ENCODE data around the gene HS2ST1. TPM values are rescaled to one million over a fixed set of nuclear protein-coding genes. Genes with fewer than 3 reads are reported as not detected.
A peak's percentile ranks its signal among the peaks of the same experiment; 100 is the strongest.

Gene HS2ST1
- total RNA-seq, 3 donors from 2014 or later, result 17.7 to 18.0 (median 17.8) TPM

- Histone ChIP-seq H3K4me3 (peak overlapping the region in 1 of 3 donors; percentile 39), H3K27ac (peak overlapping the region; percentile 44 to 85), H3K27me3 (no peaks in the 10 kb centered on the region), H3K4me1 (no peaks in the 10 kb centered on the region), H3K9me3 (no peaks in the 10 kb centered on the region), H3K36me3 (no peaks in the 10 kb centered on the region)
- no peak for DNase-seq (ENCODE audit: low spot score in 2 of 2)
- intact Hi-C loops (cut with DNase I; ENCODE audit: low total_unique reads), result no loop called here
- no peak for TF ChIP-seq POLR2A (IDR thresholded peaks at IDR 0.05)
- TF ChIP-seq POLR2AphosphoS5 (IDR thresholded peaks at IDR 0.05), result no peak
- TF ChIP-seq CTCF (IDR thresholded peaks at IDR 0.05), result no peak
These were observed 214.6 kb downstream of the HS2ST1 start for GRCh38 chr1:87129038-87129437.

GRCh38 chr1:87129606-87130005 lies 215.2 kb downstream of the HS2ST1 start:
- H3K27ac ChIP-seq, result peak overlapping the region; percentile 58 to 85
- no peaks in the 10 kb centered on the region for H3K27me3 ChIP-seq
- no peaks in the 10 kb centered on the region for H3K9me3 ChIP-seq
- no peak for DNase-seq (ENCODE audit: low spot score in 2 of 2)
- peak overlapping the region in 2 of 3 donors; percentile 7 to 39 for H3K4me3 ChIP-seq
- no peaks in the 10 kb centered on the region for H3K4me1 ChIP-seq
- H3K36me3 ChIP-seq, result no peaks in the 10 kb centered on the region
- intact Hi-C loops (cut with DNase I; ENCODE audit: low total_unique reads), result no loop called here
- TF ChIP-seq POLR2AphosphoS5 (IDR thresholded peaks at IDR 0.05), result no peak
- TF ChIP-seq CTCF (IDR thresholded peaks at IDR 0.05), result no peak
- TF ChIP-seq POLR2A (IDR thresholded peaks at IDR 0.05), result no peak

- no peaks in the 10 kb centered on the region for H3K27me3 ChIP-seq
- peak overlapping the region; percentile 58 to 85 for H3K27ac ChIP-seq
- TF ChIP-seq POLR2AphosphoS5 (IDR thresholded peaks at IDR 0.05) (no peak), POLR2A (IDR thresholded peaks at IDR 0.05) (no peak), CTCF (IDR thresholded peaks at IDR 0.05) (no peak)
- intact Hi-C loops (cut with DNase I; ENCODE audit: low total_unique reads), result no loop called here
- peak overlapping the region in 1 of 3 donors; percentile 39 for H3K4me3 ChIP-seq
- H3K9me3 ChIP-seq, result no peaks in the 10 kb centered on the region
- H3K36me3 ChIP-seq, result no peaks in the 10 kb centered on the region
- H3K4me1 ChIP-seq, result no peaks in the 10 kb centered on the region
- no peak for DNase-seq (ENCODE audit: low spot score in 2 of 2)
These were observed 216.0 kb downstream of the HS2ST1 start for GRCh38 chr1:87130438-87130837.

- Histone ChIP-seq H3K4me1 (no peaks in the 10 kb centered on the region), H3K4me3 (peak overlapping the region; percentile 43 to 73 (median 48)), H3K36me3 (no peaks in the 10 kb centered on the region), H3K27me3 (no peaks in the 10 kb centered on the region), H3K9me3 (no peaks in the 10 kb centered on the region), H3K27ac (peak overlapping the region; percentile 48 to 80)
- intact Hi-C loops (cut with DNase I; ENCODE audit: low total_unique reads), result no loop called here
- peak; percentile 75 to 89 (median 78) for TF ChIP-seq CTCF (IDR thresholded peaks at IDR 0.05)
- TF ChIP-seq POLR2A (IDR thresholded peaks at IDR 0.05), result no peak
- no peak for TF ChIP-seq POLR2AphosphoS5 (IDR thresholded peaks at IDR 0.05)
- DNase-seq (ENCODE audit: low spot score in 2 of 2), result peak; percentile 39 to 80
These were observed 217.4 kb downstream of the HS2ST1 start for GRCh38 chr1:87131809-87132283.

- Histone ChIP-seq H3K27ac (peak overlapping the region; percentile 48 to 80), H3K4me1 (no peaks in the 10 kb centered on the region), H3K4me3 (peak overlapping the region; percentile 43 to 73 (median 48)), H3K9me3 (no peaks in the 10 kb centered on the region), H3K27me3 (no peaks in the 10 kb centered on the region), H3K36me3 (no peaks in the 10 kb centered on the region)
- no peak for DNase-seq (ENCODE audit: low spot score in 2 of 2)
- intact Hi-C loops (cut with DNase I; ENCODE audit: low total_unique reads), result no loop called here
- TF ChIP-seq POLR2AphosphoS5 (IDR thresholded peaks at IDR 0.05) (no peak), POLR2A (IDR thresholded peaks at IDR 0.05) (no peak), CTCF (IDR thresholded peaks at IDR 0.05) (no peak)
These were observed 217.9 kb downstream of the HS2ST1 start for GRCh38 chr1:87132284-87132870.

Measured in breast epithelium (tissue), 4 donors.